ENCODE measurements around the gene PDCD11. TPM values are rescaled to one million over a fixed set of nuclear protein-coding genes. Genes with fewer than 3 reads are reported as not detected.

PDCD11 gene
- total RNA-seq, 2 donors from 2014 or later: 10.7 to 23.0 TPM

- H3K27ac ChIP-seq: no peak overlapping the region
- no peaks in the 10 kb centered on the region for H3K9me3 ChIP-seq
- no peak for DNase-seq (ENCODE audit: low spot score)
- H3K4me1 ChIP-seq (ENCODE audit: control insufficient read depth in 1 of 2, low read depth in 2 of 2): peaks cover 3% of the 10 kb centered on the region in 2 donors
- no peak overlapping the region for H3K4me3 ChIP-seq
- H3K36me3 ChIP-seq: peaks cover 9% of the 10 kb centered on the region
- ATAC-seq (ENCODE audit: insufficient number of reproducible peaks, low FRiP score, low read depth): no peak
- no peaks in the 10 kb centered on the region for H3K27me3 ChIP-seq (replicated peaks; ENCODE audit: insufficient read depth)
- TF ChIP-seq CTCF (IDR thresholded peaks at IDR 0.05): no peak
Measured at GRCh38 chr10:103374263-103374662, 22.2 kb upstream of the PDCD11 start.

- no peaks in the 10 kb centered on the region for H3K9me3 ChIP-seq
- peaks cover 24% of the 10 kb centered on the region for H3K36me3 ChIP-seq
- no peak overlapping the region for H3K4me3 ChIP-seq
- TF ChIP-seq CTCF (IDR thresholded peaks at IDR 0.05): no peak
- H3K27me3 ChIP-seq (replicated peaks; ENCODE audit: insufficient read depth): no peaks in the 10 kb centered on the region
- ATAC-seq (ENCODE audit: insufficient number of reproducible peaks, low FRiP score, low read depth) (no peak), DNase-seq (ENCODE audit: low spot score) (no peak)
- no peak overlapping the region for H3K27ac ChIP-seq
- H3K4me1 ChIP-seq (ENCODE audit: control insufficient read depth in 1 of 2, low read depth in 2 of 2): no peaks in the 10 kb centered on the region
Measured at GRCh38 chr10:103382769-103383168, 13.7 kb upstream of the PDCD11 start.

GRCh38 chr10:103394180-103394579, 2.2 kb upstream of the PDCD11 start:
- peaks cover 24 to 40% of the 10 kb centered on the region in 2 donors for H3K4me1 ChIP-seq (ENCODE audit: control insufficient read depth in 1 of 2, low read depth in 2 of 2)
- DNase-seq (ENCODE audit: low spot score) (no peak), ATAC-seq (ENCODE audit: insufficient number of reproducible peaks, low FRiP score, low read depth) (no peak)
- no peak overlapping the region for H3K4me3 ChIP-seq
- no peak for TF ChIP-seq CTCF (IDR thresholded peaks at IDR 0.05)
- no peaks in the 10 kb centered on the region for H3K27me3 ChIP-seq (replicated peaks; ENCODE audit: insufficient read depth)
- H3K27ac ChIP-seq: no peak overlapping the region
- peaks cover 17% of the 10 kb centered on the region for H3K36me3 ChIP-seq
- H3K9me3 ChIP-seq: no peaks in the 10 kb centered on the region

GRCh38 chr10:103395754-103396066, 716 bp upstream of the PDCD11 start:
- no peaks in the 10 kb centered on the region for H3K9me3 ChIP-seq
- DNase-seq (ENCODE audit: low spot score) (no peak), ATAC-seq (ENCODE audit: insufficient number of reproducible peaks, low FRiP score, low read depth) (no peak)
- H3K4me3 ChIP-seq: peak overlapping the region; percentile 95
- peak overlapping the region; percentile 36 to 78 for H3K27ac ChIP-seq
- peaks cover 24 to 40% of the 10 kb centered on the region in 2 donors for H3K4me1 ChIP-seq (ENCODE audit: control insufficient read depth in 1 of 2, low read depth in 2 of 2)
- H3K36me3 ChIP-seq: peaks cover 8% of the 10 kb centered on the region
- TF ChIP-seq CTCF (IDR thresholded peaks at IDR 0.05): no peak
- no peaks in the 10 kb centered on the region for H3K27me3 ChIP-seq (replicated peaks; ENCODE audit: insufficient read depth)

GRCh38 chr10:103396789-103397087, 312 bp downstream of the PDCD11 start:
- H3K27ac ChIP-seq: peak overlapping the region; percentile 57 to 78
- peaks cover 8% of the 10 kb centered on the region for H3K36me3 ChIP-seq
- ATAC-seq (ENCODE audit: insufficient number of reproducible peaks, low FRiP score, low read depth) (no peak), DNase-seq (ENCODE audit: low spot score) (no peak)
- no peaks in the 10 kb centered on the region for H3K9me3 ChIP-seq
- H3K4me3 ChIP-seq: peak overlapping the region; percentile 95
- H3K4me1 ChIP-seq (ENCODE audit: control insufficient read depth in 1 of 2, low read depth in 2 of 2): peaks cover 24 to 40% of the 10 kb centered on the region in 2 donors
- no peak for TF ChIP-seq CTCF (IDR thresholded peaks at IDR 0.05)
- H3K27me3 ChIP-seq (replicated peaks; ENCODE audit: insufficient read depth): no peaks in the 10 kb centered on the region

All from thoracic aorta (tissue), 2 donors.